ENCODE results near the gene ZMIZ2. TPM values are rescaled to one million over a fixed set of nuclear protein-coding genes. Genes with fewer than 3 reads are reported as not detected.
A peak's percentile ranks its signal among the peaks of the same experiment; 100 is the strongest.

The ZMIZ2 gene
- total RNA-seq, 1 experiment from 2014 or later = 69.0 TPM

- Mint-ChIP-seq H3K4me1 (ENCODE audit: low read depth, unreplicated experiment) (peaks cover 16% of the 10 kb centered on the region), H3K4me3 (ENCODE audit: unreplicated experiment) (no peak overlapping the region), H3K27ac (ENCODE audit: unreplicated experiment) (peak overlapping the region; percentile 62), H3K36me3 (ENCODE audit: insufficient read depth, unreplicated experiment) (peaks cover 55% of the 10 kb centered on the region), H3K9me3 (ENCODE audit: unreplicated experiment) (no peaks in the 10 kb centered on the region), H3K27me3 (ENCODE audit: insufficient read depth, unreplicated experiment) (no peaks in the 10 kb centered on the region)
- Histone ChIP-seq H3K4me1 (peaks cover 21% of the 10 kb centered on the region), H3K36me3 (ENCODE audit: control insufficient read depth, insufficient read depth, low read length) (no peaks in the 10 kb centered on the region; the same call in none of the 2 replicates), H3K4me3 (ENCODE audit: low read depth, low read length) (no peak overlapping the region), H3K9me3 (no peaks in the 10 kb centered on the region), H3K27me3 (replicated peaks; ENCODE audit: control insufficient read depth, insufficient read depth, low read length) (no peaks in the 10 kb centered on the region)
- no TSS peak for BruUV-seq (replicated peaks)
- ChIA-PET CTCF (no interaction called here), POLR2A (no interaction called here)
- no peak for TF ChIP-seq CTCF (IDR thresholded peaks at IDR 0.05; ENCODE audit: insufficient read depth in 1 of 2, low read depth in 1 of 2, low read length in 1 of 2, severe bottlenecking in 1 of 2, unreplicated experiment in 1 of 2)
- intact Hi-C loops (cut with micrococcal nuclease; ENCODE audit: unreplicated experiment) = loop anchor here (5.0 kb wide), 1 partner anchor 80 kb away; the partner anchor contains the start of gene H2AZ2
- no peak for DNase-seq
Observed at GRCh38 chr7:44767134-44767911, 18.7 kb downstream of the ZMIZ2 start.

- intact Hi-C loops (cut with micrococcal nuclease; ENCODE audit: unreplicated experiment) = loop anchor here (2.0 to 5.0 kb wide), 2 partner anchors 29 to 79 kb away; partner anchors contain the start of genes H2AZ2 and PPIA
- BruUV-seq (replicated peaks) = no TSS peak
Observed at GRCh38 chr7:44767912-44768627, 19.4 kb downstream of the ZMIZ2 start.

More at GRCh38 chr7:44767912-44768627, 19.4 kb downstream of the ZMIZ2 start:
- no peaks in the 10 kb centered on the region for H3K9me3 Mint-ChIP-seq (ENCODE audit: unreplicated experiment)
- H3K4me3 Mint-ChIP-seq (ENCODE audit: unreplicated experiment) = no peak overlapping the region
- DNase-seq = no peak
- no peaks in the 10 kb centered on the region for H3K27me3 ChIP-seq (replicated peaks; ENCODE audit: control insufficient read depth, insufficient read depth, low read length)
- TF ChIP-seq CTCF (IDR thresholded peaks at IDR 0.05; ENCODE audit: insufficient read depth in 1 of 2, low read depth in 1 of 2, low read length in 1 of 2, severe bottlenecking in 1 of 2, unreplicated experiment in 1 of 2) = no peak
- H3K27me3 Mint-ChIP-seq (ENCODE audit: insufficient read depth, unreplicated experiment) = no peaks in the 10 kb centered on the region
- ChIA-PET POLR2A (interaction anchor here (0.9 to 1.0 kb wide), 2 partner anchors 13 to 161 kb away, joined by 3 read pairs; partner anchors contain the start of gene OGDH), CTCF (interaction anchor here (0.5 kb wide), 1 partner anchor 26 kb away, joined by 3 read pairs; no protein-coding TSS in a partner anchor)
- H3K36me3 ChIP-seq (ENCODE audit: control insufficient read depth, insufficient read depth, low read length) = no peaks in the 10 kb centered on the region; the same call in none of the 2 replicates
- peaks cover 21% of the 10 kb centered on the region for H3K4me1 ChIP-seq
- no peaks in the 10 kb centered on the region for H3K9me3 ChIP-seq
- H3K36me3 Mint-ChIP-seq (ENCODE audit: insufficient read depth, unreplicated experiment) = peaks cover 47% of the 10 kb centered on the region
- H3K4me3 ChIP-seq (ENCODE audit: low read depth, low read length) = no peak overlapping the region
- H3K4me1 Mint-ChIP-seq (ENCODE audit: low read depth, unreplicated experiment) = peaks cover 16% of the 10 kb centered on the region
- H3K27ac Mint-ChIP-seq (ENCODE audit: unreplicated experiment) = peak overlapping the region; percentile 62
